GDM1 (cell line): ENCODE data around the gene HEXIM1.

Experiments used
- DNase-seq: peaks from one replicate; lab custom pipeline; 2025; lab: John Stamatoyannopoulos, UW

The HEXIM1 gene

GRCh38 chr17:45148183-45149036, at the start of gene HEXIM1:
Gene HEXIM1 (plus strand): TSS chr17:45148475. CDS start chr17:45149191, 716 bp downstream.
- peak; percentile 99 for DNase-seq

GRCh38 chr17:45098869-45099616, 49.2 kb upstream of the HEXIM1 start:
- peak; percentile 40 for DNase-seq

GRCh38 chr17:45101546-45101882, 46.8 kb upstream of the HEXIM1 start:
- DNase-seq, result no peak

GRCh38 chr17:45101883-45102811, 46.1 kb upstream of the HEXIM1 start:
- no peak for DNase-seq

GRCh38 chr17:45102856-45103255, 45.4 kb upstream of the HEXIM1 start:
- DNase-seq, result no peak

GRCh38 chr17:45103269-45103795, 44.9 kb upstream of the HEXIM1 start:
- no peak for DNase-seq

- no peak for DNase-seq
These were observed 44.2 kb upstream of the HEXIM1 start for GRCh38 chr17:45104029-45104428.

GRCh38 chr17:45104497-45104896, 43.8 kb upstream of the HEXIM1 start:
- DNase-seq, result no peak

- DNase-seq, result no peak
These were observed 43.2 kb upstream of the HEXIM1 start for GRCh38 chr17:45104907-45105624.

- DNase-seq, result no peak
These were observed 42.2 kb upstream of the HEXIM1 start for GRCh38 chr17:45106096-45106495.

GRCh38 chr17:45106582-45106981, 41.7 kb upstream of the HEXIM1 start:
- no peak for DNase-seq

- DNase-seq, result no peak
These were observed 40.8 kb upstream of the HEXIM1 start for GRCh38 chr17:45107293-45108010.

- DNase-seq, result no peak
These were observed 40.2 kb upstream of the HEXIM1 start for GRCh38 chr17:45108051-45108450.

- no peak for DNase-seq
These were observed 39.4 kb upstream of the HEXIM1 start for GRCh38 chr17:45108595-45109521.

- no peak for DNase-seq
These were observed 37.3 kb upstream of the HEXIM1 start for GRCh38 chr17:45110676-45111611.

GRCh38 chr17:45111850-45112249, 36.4 kb upstream of the HEXIM1 start:
- no peak for DNase-seq

GRCh38 chr17:45112559-45113423, 35.5 kb upstream of the HEXIM1 start:
- DNase-seq, result no peak

- DNase-seq, result no peak
These were observed 34.9 kb upstream of the HEXIM1 start for GRCh38 chr17:45113424-45113754.
